ENCODE results near the gene GTF3C2.

GRCh38 chr2:27322301-27322765, 34.2 kb downstream of the GTF3C2 start:
- TF ChIP-seq CTCF (IDR thresholded peaks at IDR 0.05; ENCODE audit: low read depth, low read length, missing input control) (no peak), FOXA2 (IDR thresholded peaks at IDR 0.05) (no peak), REST (IDR thresholded peaks at IDR 0.05) (no peak), ATF3 (IDR thresholded peaks at IDR 0.05) (no peak), SP1 (IDR thresholded peaks at IDR 0.05) (no peak), RAD21 (IDR thresholded peaks at IDR 0.05) (no peak), ZBTB33 (IDR thresholded peaks at IDR 0.05) (no peak), TAF1 (conservative IDR thresholded peaks at IDR 0.05) (no peak), EGR1 (IDR thresholded peaks at IDR 0.05; ENCODE audit: low read depth in 2 of 2) (no peak), FOXA1 (IDR thresholded peaks at IDR 0.05) (no peak)

All from liver (tissue), 3 donors.